Neural progenitor cell (in vitro differentiated cells): ENCODE results near the gene PTPRG. TPM values are rescaled to one million over a fixed set of nuclear protein-coding genes. Genes with fewer than 3 reads are reported as not detected.

ENCODE experiments used
- DNase-seq: peaks from one replicate; pipeline ENCODE4 v3.0.0-alpha.2; 2016; ENCODE audit warnings: low spot score
- H2AFZ ChIP-seq: fragments of 200-600 bp; sonication (generic); replicated peaks from 2 replicates; pipeline ENCODE4 v1.6.1; 2016; ENCODE audit warnings: antibody characterized with exemption
- H3F3A ChIP-seq: fragments of 200-600 bp; sonication (generic); 2 replicates; pipeline ENCODE4 v1.6.1; 2016; ENCODE audit warnings: antibody characterized with exemption, low read depth
- H3K27ac ChIP-seq: fragments of 200-600 bp; sonication (generic); 2 replicates; pipeline ENCODE4 v1.5.1; 2016; ENCODE audit warnings: mild to moderate bottlenecking
- H3K27me3 ChIP-seq: fragments of 200-600 bp; sonication (generic); 2 replicates; pipeline ENCODE4 v1.6.1; 2016; ENCODE audit warnings: mild to moderate bottlenecking, moderate library complexity
- H3K36me3 ChIP-seq: fragments of 200-600 bp; sonication (generic); 2 replicates; pipeline ENCODE4 v1.5.1; 2016
- H3K4me1 ChIP-seq: fragments of 200-600 bp; sonication (generic); 2 replicates; pipeline ENCODE4 v1.6.1; 2016; ENCODE audit warnings: mixed run types
- H3K4me2 ChIP-seq: fragments of 200-600 bp; sonication (generic); 2 replicates; pipeline ENCODE4 v1.6.1; 2016
- H3K4me3 ChIP-seq: fragments of 200-600 bp; sonication (generic); 2 replicates; pipeline ENCODE4 v1.5.1; 2016
- H3K79me2 ChIP-seq: fragments of 200-600 bp; sonication (generic); 2 replicates; pipeline ENCODE4 v1.6.1; 2016; ENCODE audit warnings: low read depth
- H3K9ac ChIP-seq: fragments of 200-600 bp; sonication (generic); 2 replicates; pipeline ENCODE4 v1.6.1; 2016
- H3K9me3 ChIP-seq: fragments of 200-600 bp; sonication (generic); 2 replicates; pipeline ENCODE4 v1.5.1; 2016; ENCODE audit warnings: low read depth
- H4K20me1 ChIP-seq: fragments of 200-600 bp; sonication (generic); 2 replicates; pipeline ENCODE4 v1.6.1; 2016; ENCODE audit warnings: low read depth
- H3K27ac Mint-ChIP-seq: 3 replicates; pipeline ENCODE4 v1.8.0; 2021; ENCODE audit warnings: mixed read lengths
- H3K27me3 Mint-ChIP-seq: 2 replicates; pipeline ENCODE4 v1.8.0; 2022; ENCODE audit warnings: low read depth, mild to moderate bottlenecking, inconsistent platforms, moderate library complexity, mixed read lengths; ENCODE audit not compliant: insufficient read depth
- H3K36me3 Mint-ChIP-seq: 3 replicates; pipeline ENCODE4 v1.8.0; 2021; ENCODE audit warnings: mixed read lengths
- H3K4me1 Mint-ChIP-seq: 3 replicates; pipeline ENCODE4 v1.8.0; 2021; ENCODE audit warnings: mixed read lengths
- H3K4me3 Mint-ChIP-seq: 3 replicates; pipeline ENCODE4 v1.8.0; 2021; ENCODE audit warnings: mild to moderate bottlenecking, moderate library complexity, mixed read lengths
- H3K9me3 Mint-ChIP-seq: 3 replicates; pipeline ENCODE4 v1.8.0; 2020; ENCODE audit warnings: mixed read lengths
- EZH2 ChIP-seq: fragments of 200-600 bp; sonication (generic); IDR thresholded peaks from 2 replicates; pipeline ENCODE4 v1.6.1; 2017; ENCODE audit warnings: antibody characterized with exemption, mild to moderate bottlenecking, moderate library complexity
- EZH2phosphoT487 ChIP-seq: fragments of 200-600 bp; sonication (generic); IDR thresholded peaks from 2 replicates; pipeline ENCODE4 v1.6.1; 2017; ENCODE audit warnings: antibody characterized with exemption
- total RNA-seq: library from RNA; depleted of rRNA; stranded (reverse); fragments of >200 nt; gene quantifications from 2 replicates; pipeline ENCODE4 v1.2.3, GENCODE V29; 2015; ENCODE audit warnings: low replicate concordance
- TF ChIP-seq, protein P1 (sequence below): fragments of 200-600 bp; sonication (generic); IDR thresholded peaks from 2 replicates; pipeline ENCODE4 v1.5.1; 2017; ENCODE audit warnings: antibody characterized with exemption, mild to moderate bottlenecking

Gene PTPRG
- total RNA-seq, 1 donor from 2014 or later, result 65.3 TPM

DNA sequence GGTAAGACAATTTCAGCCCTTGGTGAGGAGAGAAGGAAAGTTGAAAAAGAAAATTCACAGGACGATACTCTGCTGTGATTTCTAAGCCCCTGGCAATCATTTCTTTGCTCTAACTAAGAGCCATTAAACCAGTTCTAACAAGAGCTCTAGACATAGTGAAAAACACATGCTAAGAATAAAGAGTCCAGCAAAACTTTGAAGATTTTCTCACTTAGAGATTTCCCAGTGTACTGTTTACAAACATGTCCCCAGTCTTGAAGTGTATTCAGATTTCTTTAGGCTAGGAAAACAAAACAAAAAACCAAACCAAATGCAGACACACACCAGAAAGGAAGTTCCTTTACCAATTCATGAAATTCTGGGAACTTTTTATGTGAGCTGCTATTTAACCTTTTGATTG, 325.8 kb downstream of the PTPRG start:
- peaks cover 20% of the 10 kb centered on the region for H3K4me1 ChIP-seq
- H3K4me3 Mint-ChIP-seq, result no peak overlapping the region

DNA sequence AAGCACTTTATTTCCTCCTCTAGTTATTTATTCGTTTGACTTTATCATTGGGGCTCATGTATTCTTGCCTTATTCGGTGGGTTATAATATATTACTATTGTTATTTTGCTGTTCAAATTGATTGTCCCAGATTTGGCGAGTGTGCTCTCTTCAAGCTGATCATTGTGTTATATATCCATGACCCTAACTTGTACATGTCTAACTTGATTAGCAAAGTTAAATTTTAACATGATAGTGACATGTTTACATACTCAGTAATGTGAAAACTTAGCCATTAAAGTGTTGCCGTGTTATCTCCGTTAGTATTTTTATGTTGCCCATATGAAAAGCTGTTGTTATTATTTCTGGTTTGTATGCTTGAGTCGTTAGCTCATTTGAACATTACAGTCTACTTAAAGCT, 327.9 kb downstream of the PTPRG start:
- Mint-ChIP-seq H3K9me3 (no peaks in the 10 kb centered on the region), H3K4me3 (no peak overlapping the region), H3K4me1 (peaks cover 27% of the 10 kb centered on the region), H3K36me3 (no peaks in the 10 kb centered on the region), H3K27me3 (peaks cover 2% of the 10 kb centered on the region), H3K27ac (no peak overlapping the region)
- no peak for DNase-seq
- TF ChIP-seq EZH2 (no peak), EZH2phosphoT487 (no peak)
- TF ChIP-seq, protein P1, sequence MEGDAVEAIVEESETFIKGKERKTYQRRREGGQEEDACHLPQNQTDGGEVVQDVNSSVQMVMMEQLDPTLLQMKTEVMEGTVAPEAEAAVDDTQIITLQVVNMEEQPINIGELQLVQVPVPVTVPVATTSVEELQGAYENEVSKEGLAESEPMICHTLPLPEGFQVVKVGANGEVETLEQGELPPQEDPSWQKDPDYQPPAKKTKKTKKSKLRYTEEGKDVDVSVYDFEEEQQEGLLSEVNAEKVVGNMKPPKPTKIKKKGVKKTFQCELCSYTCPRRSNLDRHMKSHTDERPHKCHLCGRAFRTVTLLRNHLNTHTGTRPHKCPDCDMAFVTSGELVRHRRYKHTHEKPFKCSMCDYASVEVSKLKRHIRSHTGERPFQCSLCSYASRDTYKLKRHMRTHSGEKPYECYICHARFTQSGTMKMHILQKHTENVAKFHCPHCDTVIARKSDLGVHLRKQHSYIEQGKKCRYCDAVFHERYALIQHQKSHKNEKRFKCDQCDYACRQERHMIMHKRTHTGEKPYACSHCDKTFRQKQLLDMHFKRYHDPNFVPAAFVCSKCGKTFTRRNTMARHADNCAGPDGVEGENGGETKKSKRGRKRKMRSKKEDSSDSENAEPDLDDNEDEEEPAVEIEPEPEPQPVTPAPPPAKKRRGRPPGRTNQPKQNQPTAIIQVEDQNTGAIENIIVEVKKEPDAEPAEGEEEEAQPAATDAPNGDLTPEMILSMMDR, result no peak
- H3K36me3 ChIP-seq, result no peaks in the 10 kb centered on the region
- no peaks in the 10 kb centered on the region for H3K9me3 ChIP-seq
- H3K4me3 ChIP-seq, result no peak overlapping the region
- peaks cover 20% of the 10 kb centered on the region for H3K4me1 ChIP-seq
- no peak overlapping the region for H2AFZ ChIP-seq
- H3F3A ChIP-seq, result no peaks in the 10 kb centered on the region
- H3K4me2 ChIP-seq, result no peak overlapping the region
- H3K9ac ChIP-seq, result no peak overlapping the region
- H4K20me1 ChIP-seq, result peaks cover 18% of the 10 kb centered on the region
- no peak overlapping the region for H3K27ac ChIP-seq
- H3K27me3 ChIP-seq, result no peaks in the 10 kb centered on the region
- peaks cover 78% of the 10 kb centered on the region for H3K79me2 ChIP-seq

More for the DNA sequence above, 325.8 kb downstream of the PTPRG start:
- no peaks in the 10 kb centered on the region for H3K27me3 Mint-ChIP-seq
- H3K9me3 ChIP-seq, result no peaks in the 10 kb centered on the region
- peaks cover 7% of the 10 kb centered on the region for H4K20me1 ChIP-seq
- H3K36me3 Mint-ChIP-seq, result no peaks in the 10 kb centered on the region
- H3K9me3 Mint-ChIP-seq, result no peaks in the 10 kb centered on the region
- no peak for DNase-seq
- peaks cover 14% of the 10 kb centered on the region for H3K4me1 Mint-ChIP-seq
- no peak overlapping the region for H3K4me2 ChIP-seq
- TF ChIP-seq, protein P1, result no peak
- TF ChIP-seq EZH2phosphoT487 (no peak), EZH2 (no peak)
- no peak overlapping the region for H2AFZ ChIP-seq
- H3K27me3 ChIP-seq, result no peaks in the 10 kb centered on the region
- H3K4me3 ChIP-seq, result no peak overlapping the region
- no peaks in the 10 kb centered on the region for H3K36me3 ChIP-seq
- H3K9ac ChIP-seq, result no peak overlapping the region
- H3K27ac ChIP-seq, result no peak overlapping the region
- peaks cover 82% of the 10 kb centered on the region for H3K79me2 ChIP-seq
- H3K27ac Mint-ChIP-seq, result no peak overlapping the region
- H3F3A ChIP-seq, result no peaks in the 10 kb centered on the region

DNA sequence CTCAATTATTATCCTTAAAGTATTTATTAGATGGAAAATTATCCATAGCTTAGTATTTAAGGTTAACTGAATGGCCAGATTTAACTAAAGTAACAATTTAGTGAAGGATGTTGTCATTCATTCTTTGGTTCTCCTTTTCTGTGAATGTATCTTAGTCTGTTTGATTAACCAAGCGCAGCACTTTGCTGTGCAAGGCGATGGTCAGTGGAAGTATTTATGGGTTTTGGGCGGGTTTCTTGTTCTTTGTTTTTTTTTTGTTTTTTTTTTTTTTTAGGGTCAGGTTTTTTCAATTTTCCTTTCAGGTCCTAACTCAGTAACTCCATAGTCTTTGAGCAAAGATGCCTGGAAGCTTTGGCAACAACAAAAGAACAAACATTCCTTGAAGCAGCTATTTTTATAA, 328.8 kb downstream of the PTPRG start:
- Mint-ChIP-seq H3K36me3 (no peaks in the 10 kb centered on the region), H3K4me3 (no peak overlapping the region), H3K4me1 (peaks cover 36% of the 10 kb centered on the region), H3K9me3 (no peaks in the 10 kb centered on the region), H3K27me3 (peaks cover 2% of the 10 kb centered on the region), H3K27ac (no peak overlapping the region)
- H3K27me3 ChIP-seq, result no peaks in the 10 kb centered on the region
- H3K36me3 ChIP-seq, result no peaks in the 10 kb centered on the region
- no peak overlapping the region for H3K4me3 ChIP-seq
- H3K9ac ChIP-seq, result no peak overlapping the region
- peaks cover 81% of the 10 kb centered on the region for H3K79me2 ChIP-seq
- no peak for DNase-seq
- no peak overlapping the region for H3K4me2 ChIP-seq
- TF ChIP-seq EZH2phosphoT487 (no peak), EZH2 (no peak)
- TF ChIP-seq, protein P1, result no peak
- H4K20me1 ChIP-seq, result peaks cover 18% of the 10 kb centered on the region
- no peaks in the 10 kb centered on the region for H3K9me3 ChIP-seq
- peaks cover 27% of the 10 kb centered on the region for H3K4me1 ChIP-seq
- H3F3A ChIP-seq, result no peaks in the 10 kb centered on the region
- H2AFZ ChIP-seq, result no peak overlapping the region
- H3K27ac ChIP-seq, result no peak overlapping the region
